ENCODE measurements around the gene GP9. TPM values are rescaled to one million over a fixed set of nuclear protein-coding genes. Genes with fewer than 3 reads are reported as not detected.

Gene GP9
- total RNA-seq, 6 experiments from 2014 or later: not detected

DNA sequence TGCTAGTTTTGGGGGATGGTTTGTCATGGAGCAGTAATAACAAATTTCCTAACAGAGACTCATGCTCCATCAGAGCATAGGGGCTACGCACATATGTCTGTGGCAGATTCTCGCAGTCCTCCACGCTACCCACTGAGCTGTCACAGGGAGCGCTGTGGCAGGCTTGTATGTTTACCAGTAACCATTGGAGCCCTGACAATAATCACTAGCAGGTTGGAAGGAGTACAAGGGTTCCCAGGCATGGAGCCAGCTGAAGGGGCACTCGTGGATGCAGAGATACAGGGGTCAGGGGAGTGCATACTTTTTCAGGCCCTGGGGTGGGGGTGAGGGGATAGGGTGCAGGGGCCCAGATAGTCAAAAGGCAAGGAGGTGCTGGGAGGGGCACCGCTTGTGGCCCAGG, 7.9 kb upstream of the GP9 start:
- Mint-ChIP-seq H3K27me3 (ENCODE audit: insufficient read depth) (peaks cover 30% of the 10 kb centered on the region), H3K36me3 (ENCODE audit: low read depth) (peaks cover 6% of the 10 kb centered on the region), H3K9me3 (peaks cover 8% of the 10 kb centered on the region), H3K4me1 (ENCODE audit: low read depth) (peaks cover 13% of the 10 kb centered on the region), H3K27ac (no peak overlapping the region), H3K4me3 (no peak overlapping the region)
- TF ChIP-seq, protein P1, sequence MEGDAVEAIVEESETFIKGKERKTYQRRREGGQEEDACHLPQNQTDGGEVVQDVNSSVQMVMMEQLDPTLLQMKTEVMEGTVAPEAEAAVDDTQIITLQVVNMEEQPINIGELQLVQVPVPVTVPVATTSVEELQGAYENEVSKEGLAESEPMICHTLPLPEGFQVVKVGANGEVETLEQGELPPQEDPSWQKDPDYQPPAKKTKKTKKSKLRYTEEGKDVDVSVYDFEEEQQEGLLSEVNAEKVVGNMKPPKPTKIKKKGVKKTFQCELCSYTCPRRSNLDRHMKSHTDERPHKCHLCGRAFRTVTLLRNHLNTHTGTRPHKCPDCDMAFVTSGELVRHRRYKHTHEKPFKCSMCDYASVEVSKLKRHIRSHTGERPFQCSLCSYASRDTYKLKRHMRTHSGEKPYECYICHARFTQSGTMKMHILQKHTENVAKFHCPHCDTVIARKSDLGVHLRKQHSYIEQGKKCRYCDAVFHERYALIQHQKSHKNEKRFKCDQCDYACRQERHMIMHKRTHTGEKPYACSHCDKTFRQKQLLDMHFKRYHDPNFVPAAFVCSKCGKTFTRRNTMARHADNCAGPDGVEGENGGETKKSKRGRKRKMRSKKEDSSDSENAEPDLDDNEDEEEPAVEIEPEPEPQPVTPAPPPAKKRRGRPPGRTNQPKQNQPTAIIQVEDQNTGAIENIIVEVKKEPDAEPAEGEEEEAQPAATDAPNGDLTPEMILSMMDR (IDR thresholded peaks at IDR 0.05): no peak
- no peak for DNase-seq

DNA sequence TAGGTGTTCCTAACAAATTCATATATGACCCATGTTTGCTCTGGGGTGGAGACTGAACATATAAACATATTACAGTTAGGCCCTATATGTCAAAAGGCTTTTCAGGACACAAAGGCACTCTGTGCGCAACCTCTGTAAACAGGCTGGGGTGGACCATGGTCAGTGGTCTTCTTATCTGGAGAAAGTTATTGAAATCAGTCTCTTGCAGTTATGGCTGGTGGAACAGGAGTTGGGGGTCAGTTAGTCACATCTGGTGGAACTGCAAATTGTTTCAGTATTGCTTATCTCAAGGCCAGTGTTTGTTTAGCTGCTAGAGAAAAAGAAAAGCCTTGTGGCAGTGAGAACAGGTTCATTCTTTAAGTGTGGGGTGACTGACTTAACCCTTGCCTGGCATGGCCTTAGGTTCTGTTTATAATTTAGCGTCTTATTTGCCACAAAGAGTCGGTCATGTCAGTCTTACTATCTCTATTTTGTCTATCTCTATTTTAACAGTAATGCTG, 5.9 kb upstream of the GP9 start:
- H3K4me1 Mint-ChIP-seq (ENCODE audit: low read depth): peaks cover 13% of the 10 kb centered on the region
- TF ChIP-seq, protein P1 (IDR thresholded peaks at IDR 0.05): no peak
- no peak overlapping the region for H3K27ac Mint-ChIP-seq
- peaks cover 27% of the 10 kb centered on the region for H3K27me3 Mint-ChIP-seq (ENCODE audit: insufficient read depth)
- H3K9me3 Mint-ChIP-seq: no peaks in the 10 kb centered on the region
- DNase-seq: no peak
- H3K36me3 Mint-ChIP-seq (ENCODE audit: low read depth): no peaks in the 10 kb centered on the region
- H3K4me3 Mint-ChIP-seq: no peak overlapping the region

DNA sequence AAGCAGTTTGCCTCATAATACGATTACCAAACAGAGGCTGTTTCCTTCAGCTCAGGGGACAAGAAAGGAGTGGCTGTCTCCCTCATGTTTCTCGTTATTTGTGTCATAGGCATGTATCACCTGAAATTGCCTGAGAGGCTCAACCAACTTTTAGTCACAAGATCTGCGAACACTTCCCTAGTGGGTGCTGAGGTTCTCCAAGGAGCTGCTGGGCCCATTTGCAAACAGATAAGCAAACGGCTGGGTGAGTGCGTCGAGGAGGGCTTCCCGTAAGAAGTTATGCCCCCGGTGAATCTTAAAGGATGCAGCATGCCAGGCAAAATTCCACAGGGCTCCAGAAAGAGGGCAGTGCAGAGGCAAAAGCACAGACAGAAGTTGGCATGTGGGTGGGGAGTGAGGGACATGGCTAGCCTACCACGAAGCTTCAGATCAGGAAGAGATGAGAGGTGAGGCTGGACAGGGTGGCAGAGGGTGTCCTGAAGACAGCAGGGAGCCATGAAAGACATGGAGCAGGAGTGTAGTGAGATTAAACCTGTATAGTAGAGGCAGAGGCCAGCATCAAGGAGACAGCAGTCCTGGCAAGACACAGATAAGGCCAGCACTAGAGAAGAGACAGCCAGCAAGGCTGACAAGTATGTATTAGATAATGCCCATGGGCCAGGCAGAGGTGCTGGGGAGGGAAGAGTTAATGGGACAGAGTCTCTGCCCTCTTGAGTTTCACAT, 4.0 kb upstream of the GP9 start:
- no peaks in the 10 kb centered on the region for H3K9me3 Mint-ChIP-seq
- no peak overlapping the region for H3K27ac Mint-ChIP-seq
- H3K4me3 Mint-ChIP-seq: no peak overlapping the region
- TF ChIP-seq, protein P1 (IDR thresholded peaks at IDR 0.05): no peak
- DNase-seq: no peak
- H3K4me1 Mint-ChIP-seq (ENCODE audit: low read depth): peaks cover 12% of the 10 kb centered on the region
- H3K36me3 Mint-ChIP-seq (ENCODE audit: low read depth): no peaks in the 10 kb centered on the region
- peaks cover 27% of the 10 kb centered on the region for H3K27me3 Mint-ChIP-seq (ENCODE audit: insufficient read depth)

DNA sequence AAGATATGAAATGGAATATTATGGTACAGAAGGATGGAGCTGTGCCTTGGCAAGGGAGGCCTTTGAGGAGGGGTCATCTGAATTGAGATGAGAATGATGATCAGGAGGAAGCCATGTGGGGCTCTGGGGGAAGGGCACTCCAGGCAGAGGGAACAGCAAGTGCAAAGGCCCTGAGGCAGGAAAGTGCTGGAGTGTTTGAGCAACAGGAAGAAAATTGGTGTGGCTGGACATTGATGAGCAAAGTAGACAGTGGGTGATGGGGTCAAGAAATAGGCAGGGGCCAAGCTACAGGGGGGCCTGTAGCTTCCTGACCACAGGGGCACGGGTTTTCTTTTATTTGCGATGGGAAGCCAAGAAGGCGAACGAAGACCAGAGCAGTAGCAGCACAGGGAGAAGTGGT, 3.3 kb upstream of the GP9 start:
- TF ChIP-seq, protein P1 (IDR thresholded peaks at IDR 0.05): no peak
- H3K9me3 Mint-ChIP-seq: no peaks in the 10 kb centered on the region
- no peak overlapping the region for H3K4me3 Mint-ChIP-seq
- no peak overlapping the region for H3K27ac Mint-ChIP-seq
- H3K36me3 Mint-ChIP-seq (ENCODE audit: low read depth): no peaks in the 10 kb centered on the region
- H3K27me3 Mint-ChIP-seq (ENCODE audit: insufficient read depth): peaks cover 27% of the 10 kb centered on the region
- DNase-seq: no peak
- peaks cover 6% of the 10 kb centered on the region for H3K4me1 Mint-ChIP-seq (ENCODE audit: low read depth)

DNA sequence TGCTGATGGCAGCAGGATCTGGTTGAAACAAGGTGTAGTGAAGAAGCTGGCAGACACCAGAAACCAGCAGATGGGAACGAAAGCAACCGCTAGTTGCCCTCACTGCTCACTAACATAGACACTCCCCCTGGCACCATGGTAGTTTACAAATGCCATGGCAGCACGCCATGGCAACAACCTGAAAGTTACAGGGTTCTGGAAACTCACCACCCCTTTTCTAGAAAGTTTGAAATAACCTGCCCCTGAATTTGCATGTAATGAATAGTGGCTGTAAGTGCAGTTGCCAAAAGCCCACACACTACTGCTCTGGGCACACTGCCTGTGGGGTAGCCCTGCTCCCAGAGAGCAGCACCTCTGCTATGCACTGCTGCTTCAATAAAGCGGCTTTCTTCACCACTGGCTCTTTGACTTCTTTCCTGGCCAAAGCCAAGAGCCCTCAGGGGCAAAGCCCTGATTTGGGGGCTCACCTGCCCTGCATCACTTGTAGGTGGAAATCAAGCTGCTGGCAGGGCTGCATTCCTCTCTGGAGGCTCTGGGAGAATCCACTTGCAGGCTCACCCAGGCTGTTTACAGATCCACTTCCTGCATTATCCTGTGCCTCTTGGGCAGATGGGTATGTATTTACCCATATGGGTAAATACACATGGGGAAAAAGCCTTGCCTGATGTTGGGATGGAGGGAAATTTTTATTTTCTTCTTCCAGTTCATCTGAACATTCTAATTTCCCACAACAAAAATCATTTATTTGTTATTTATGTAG, 2.0 kb upstream of the GP9 start:
- DNase-seq: no peak
- TF ChIP-seq, protein P1 (IDR thresholded peaks at IDR 0.05): no peak
- no peaks in the 10 kb centered on the region for H3K36me3 Mint-ChIP-seq (ENCODE audit: low read depth)
- H3K27ac Mint-ChIP-seq: no peak overlapping the region
- no peaks in the 10 kb centered on the region for H3K9me3 Mint-ChIP-seq
- no peak overlapping the region for H3K4me3 Mint-ChIP-seq
- H3K4me1 Mint-ChIP-seq (ENCODE audit: low read depth): peaks cover 2% of the 10 kb centered on the region
- peaks cover 27% of the 10 kb centered on the region for H3K27me3 Mint-ChIP-seq (ENCODE audit: insufficient read depth)
